Endodermal cell (in vitro differentiated cells): ENCODE measurements around the gene PAK1. TPM values are rescaled to one million over a fixed set of nuclear protein-coding genes. Genes with fewer than 3 reads are reported as not detected.
A peak's percentile ranks its signal among the peaks of the same experiment; 100 is the strongest.

Source experiments
- DNase-seq: peaks from one replicate; pipeline ENCODE4 v3.0.0-alpha.2; 2017
- H3K27ac ChIP-seq: 2 replicates; pipeline ENCODE4 v1.5.1; 2013; ENCODE audit warnings: mild to moderate bottlenecking, low read depth, low read length, moderate library complexity
- H3K27me3 ChIP-seq: 2 replicates; pipeline ENCODE4 v1.6.1; 2013; ENCODE audit warnings: mild to moderate bottlenecking, low read length, moderate library complexity; ENCODE audit not compliant: insufficient read depth, control insufficient read depth, poor library complexity, severe bottlenecking
- H3K36me3 ChIP-seq: 2 replicates; pipeline ENCODE4 v1.7.0; 2013; ENCODE audit warnings: mild to moderate bottlenecking, low read length, moderate library complexity; ENCODE audit not compliant: control insufficient read depth, insufficient read depth
- H3K4me1 ChIP-seq: one replicate; pipeline ENCODE4 v1.7.0; 2013; ENCODE audit warnings: low read length; ENCODE audit not compliant: control insufficient read depth, insufficient read depth
- H3K4me3 ChIP-seq: 2 replicates; pipeline ENCODE4 v1.5.1; 2013; ENCODE audit warnings: mild to moderate bottlenecking, low read length, moderate library complexity
- H3K9ac ChIP-seq: 2 replicates; pipeline ENCODE4 v1.6.1; 2013; ENCODE audit warnings: mild to moderate bottlenecking, low read length, moderate library complexity; ENCODE audit not compliant: poor library complexity, severe bottlenecking; ENCODE audit errors: extremely low read depth
- H3K9me3 ChIP-seq: 2 replicates; pipeline ENCODE4 v1.6.1; 2013; ENCODE audit warnings: mild to moderate bottlenecking, low read length, moderate library complexity; ENCODE audit not compliant: control insufficient read depth
- H3K27ac Mint-ChIP-seq: 2 replicates; pipeline ENCODE4 v1.8.0; 2020; ENCODE audit warnings: mixed read lengths
- H3K27me3 Mint-ChIP-seq: 2 replicates; pipeline ENCODE4 v1.8.0; 2021; ENCODE audit warnings: mild to moderate bottlenecking, mixed read lengths; ENCODE audit not compliant: insufficient read depth
- H3K36me3 Mint-ChIP-seq: 2 replicates; pipeline ENCODE4 v1.8.0; 2020; ENCODE audit warnings: low read depth, mixed read lengths
- H3K4me1 Mint-ChIP-seq: 2 replicates; pipeline ENCODE4 v1.8.0; 2020; ENCODE audit warnings: mixed read lengths
- H3K4me3 Mint-ChIP-seq: 2 replicates; pipeline ENCODE4 v1.8.0; 2020; ENCODE audit warnings: mild to moderate bottlenecking, moderate library complexity, mixed read lengths
- H3K9me3 Mint-ChIP-seq: 2 replicates; pipeline ENCODE4 v1.8.0; 2020; ENCODE audit warnings: mild to moderate bottlenecking, mixed read lengths
- WGBS, 2 experiments: methylation state at CpG; one replicate each; pipeline versions ENCODE4 v1.1.5 to v1.1.7; 2013; ENCODE audit warnings: missing lambda C conversion rate in 2 of 2, mixed read lengths in 1 of 2; ENCODE audit not compliant: insufficient coverage in 1 of 2, insufficient read length in 1 of 2; 5-methylcytosine and 5-hydroxymethylcytosine counted together
- total RNA-seq, 2 donors: library from RNA; stranded (reverse); fragmentation: NEBNext Ultra II Directional in 1 of 2; extraction: Animal tissue kit (Norgen Biotek cat#: 25700) in 1 of 2; gene quantifications; 2 replicates in 1 of 2; 3 replicates in 1 of 2; pipeline ENCODE4 v1.2.1, GENCODE V29; 2021
- TF ChIP-seq, protein P1 (sequence below): fragments of 200-600 bp; sonication (generic); conservative IDR thresholded peaks from 2 replicates; pipeline ENCODE4 v1.5.0; 2021; ENCODE audit warnings: antibody characterized with exemption, mild to moderate bottlenecking

PAK1 gene
- total RNA-seq, 2 donors from 2014 or later, result 91.3 to 94.9 TPM

DNA sequence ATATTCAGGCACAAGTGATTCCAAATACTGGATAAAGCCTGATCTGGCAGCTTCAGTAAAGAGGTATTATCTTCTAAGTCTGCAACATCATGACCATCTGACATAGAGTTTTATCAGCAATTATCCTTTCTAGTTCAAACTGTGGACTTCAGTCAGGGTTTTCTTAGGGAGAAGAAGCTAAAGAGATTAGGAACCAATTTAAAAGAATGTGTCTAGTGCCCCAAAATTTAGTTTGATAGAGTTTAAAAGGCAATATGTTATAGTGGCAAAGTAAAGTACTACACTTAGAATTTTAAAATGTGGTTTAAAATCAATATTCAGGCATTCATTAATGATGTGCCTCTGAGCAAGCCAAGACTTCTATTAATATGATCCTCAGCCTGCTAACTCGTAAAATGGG is 5.4 kb downstream of the PAK1 start:
- Histone ChIP-seq H3K4me3 (no peak overlapping the region), H3K36me3 (no peaks in the 10 kb centered on the region), H3K27ac (no peak overlapping the region), H3K9me3 (no peaks in the 10 kb centered on the region), H3K9ac (no peak overlapping the region), H3K27me3 (no peaks in the 10 kb centered on the region), H3K4me1 (peaks cover 6% of the 10 kb centered on the region)
- Mint-ChIP-seq H3K4me1 (peaks cover 56% of the 10 kb centered on the region), H3K27me3 (no peaks in the 10 kb centered on the region), H3K27ac (no peak overlapping the region), H3K9me3 (no peaks in the 10 kb centered on the region), H3K36me3 (peaks cover 5% of the 10 kb centered on the region), H3K4me3 (no peak overlapping the region)
- no peak for DNase-seq
- TF ChIP-seq, protein P1, sequence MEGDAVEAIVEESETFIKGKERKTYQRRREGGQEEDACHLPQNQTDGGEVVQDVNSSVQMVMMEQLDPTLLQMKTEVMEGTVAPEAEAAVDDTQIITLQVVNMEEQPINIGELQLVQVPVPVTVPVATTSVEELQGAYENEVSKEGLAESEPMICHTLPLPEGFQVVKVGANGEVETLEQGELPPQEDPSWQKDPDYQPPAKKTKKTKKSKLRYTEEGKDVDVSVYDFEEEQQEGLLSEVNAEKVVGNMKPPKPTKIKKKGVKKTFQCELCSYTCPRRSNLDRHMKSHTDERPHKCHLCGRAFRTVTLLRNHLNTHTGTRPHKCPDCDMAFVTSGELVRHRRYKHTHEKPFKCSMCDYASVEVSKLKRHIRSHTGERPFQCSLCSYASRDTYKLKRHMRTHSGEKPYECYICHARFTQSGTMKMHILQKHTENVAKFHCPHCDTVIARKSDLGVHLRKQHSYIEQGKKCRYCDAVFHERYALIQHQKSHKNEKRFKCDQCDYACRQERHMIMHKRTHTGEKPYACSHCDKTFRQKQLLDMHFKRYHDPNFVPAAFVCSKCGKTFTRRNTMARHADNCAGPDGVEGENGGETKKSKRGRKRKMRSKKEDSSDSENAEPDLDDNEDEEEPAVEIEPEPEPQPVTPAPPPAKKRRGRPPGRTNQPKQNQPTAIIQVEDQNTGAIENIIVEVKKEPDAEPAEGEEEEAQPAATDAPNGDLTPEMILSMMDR, result peak; percentile 46
- WGBS, 2 experiments, result 92% methylated on average over 1 of the region's 1 CpG; no CpG with 5 or more reads in 1 of the 2 experiments

DNA sequence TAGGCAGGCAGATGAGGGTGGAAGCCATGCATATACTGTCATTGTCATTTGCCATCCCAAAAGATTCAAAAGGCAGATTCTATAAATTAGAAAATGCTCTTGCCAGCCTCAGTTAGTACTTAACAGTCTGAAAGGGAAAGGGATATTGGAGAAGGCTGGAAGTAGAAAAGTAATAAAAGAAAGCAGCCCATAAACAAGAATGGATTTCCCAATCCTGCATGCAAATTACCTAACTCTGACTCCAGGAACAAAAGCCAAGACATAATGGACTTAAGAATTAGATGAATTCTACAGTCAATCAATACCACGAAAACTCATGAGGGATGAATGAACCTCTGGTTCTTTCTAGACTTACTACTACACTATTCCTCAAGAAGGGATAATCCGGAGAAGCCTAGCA is 5.9 kb downstream of the PAK1 start:
- Histone ChIP-seq H3K36me3 (no peaks in the 10 kb centered on the region), H3K4me3 (no peak overlapping the region), H3K4me1 (peaks cover 6% of the 10 kb centered on the region), H3K9ac (no peak overlapping the region), H3K27me3 (no peaks in the 10 kb centered on the region), H3K9me3 (no peaks in the 10 kb centered on the region), H3K27ac (no peak overlapping the region)
- Mint-ChIP-seq H3K27ac (no peak overlapping the region), H3K4me3 (no peak overlapping the region), H3K9me3 (no peaks in the 10 kb centered on the region), H3K36me3 (peaks cover 5% of the 10 kb centered on the region), H3K27me3 (no peaks in the 10 kb centered on the region), H3K4me1 (peaks cover 56% of the 10 kb centered on the region)
- DNase-seq, result no peak
- WGBS, 2 experiments, result 53% methylated on average over 1 of the region's 2 CpGs; no CpG with 5 or more reads in 1 of the 2 experiments
- TF ChIP-seq, protein P1, result no peak

DNA sequence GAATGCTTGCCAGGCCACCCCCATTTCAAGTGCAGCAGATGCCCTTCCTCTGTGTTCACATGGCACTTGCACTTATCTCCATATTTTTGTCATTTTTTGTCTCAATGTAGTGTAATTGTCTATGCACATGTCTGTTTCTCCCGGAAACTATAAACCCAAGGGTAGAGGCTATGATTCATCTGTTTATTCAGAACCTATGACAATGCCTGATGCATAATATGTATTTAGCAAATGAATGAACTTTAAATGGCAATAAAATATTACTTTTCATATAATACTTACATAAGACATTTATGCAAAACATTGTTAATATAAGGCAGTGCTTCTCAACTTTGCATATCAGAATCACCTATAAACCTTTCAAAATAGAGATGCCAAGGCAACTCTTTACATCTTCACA is 6.7 kb downstream of the PAK1 start:
- Mint-ChIP-seq H3K27ac (no peak overlapping the region), H3K4me1 (peaks cover 51% of the 10 kb centered on the region), H3K4me3 (no peak overlapping the region), H3K27me3 (no peaks in the 10 kb centered on the region), H3K9me3 (no peaks in the 10 kb centered on the region), H3K36me3 (peaks cover 5% of the 10 kb centered on the region)
- no peaks in the 10 kb centered on the region for H3K9me3 ChIP-seq
- H3K9ac ChIP-seq, result no peak overlapping the region
- DNase-seq, result no peak
- no peak overlapping the region for H3K27ac ChIP-seq
- TF ChIP-seq, protein P1, result no peak
- H3K4me3 ChIP-seq, result no peak overlapping the region
- no peaks in the 10 kb centered on the region for H3K27me3 ChIP-seq
- H3K4me1 ChIP-seq, result peaks cover 6% of the 10 kb centered on the region
- 100% methylated on average over 1 of the region's 1 CpG; no CpG with 5 or more reads in 1 of the 2 experiments for WGBS, 2 experiments
- no peaks in the 10 kb centered on the region for H3K36me3 ChIP-seq
